Mesenchymal stem cell (in vitro differentiated cells and primary cell): ENCODE results near the gene CYTH4.

Experiments
- DNase-seq: peaks from one replicate; pipeline ENCODE4 v3.0.0-alpha.2; 2013
- H2AFZ ChIP-seq: one replicate; pipeline ENCODE4 v1.6.1; 2013; ENCODE audit warnings: low read depth, mild to moderate bottlenecking, control low read depth, inconsistent platforms, low read length, moderate library complexity
- H2AK5ac ChIP-seq: 2 replicates; pipeline ENCODE4 v1.6.1; 2013; ENCODE audit warnings: low read length, moderate library complexity, mild to moderate bottlenecking, inconsistent platforms; ENCODE audit not compliant: severe bottlenecking
- H2BK120ac ChIP-seq: one replicate; pipeline ENCODE4 v1.6.1; 2013; ENCODE audit warnings: low read depth, mild to moderate bottlenecking, inconsistent platforms, low read length, moderate library complexity
- H2BK12ac ChIP-seq, 2 experiments: one replicate each; pipeline ENCODE4 v1.6.1; 2013; ENCODE audit warnings: inconsistent platforms in 2 of 2, low read length in 2 of 2, mild to moderate bottlenecking in 2 of 2, moderate library complexity in 2 of 2, control low read depth in 1 of 2
- H2BK15ac ChIP-seq: one replicate; pipeline ENCODE4 v1.6.1; 2013; ENCODE audit warnings: mild to moderate bottlenecking, low read depth, inconsistent platforms; ENCODE audit not compliant: poor library complexity, severe bottlenecking
- H2BK5ac ChIP-seq: 2 replicates; pipeline ENCODE4 v1.6.1; 2013; ENCODE audit warnings: low read depth, mild to moderate bottlenecking, low read length, control low read depth, inconsistent platforms; ENCODE audit not compliant: poor library complexity, severe bottlenecking
- H3K14ac ChIP-seq, 2 experiments: one replicate each; pipeline ENCODE4 v1.6.1; 2013; ENCODE audit warnings: inconsistent platforms in 2 of 2, low read length in 2 of 2, control low read depth in 1 of 2, mild to moderate bottlenecking in 1 of 2, moderate library complexity in 1 of 2
- H3K18ac ChIP-seq, 2 experiments: one replicate each; pipeline ENCODE4 v1.6.1; 2013; ENCODE audit warnings: inconsistent platforms in 2 of 2, low read length in 2 of 2, control low read depth in 1 of 2, low read depth in 1 of 2, mild to moderate bottlenecking in 1 of 2
- H3K23ac ChIP-seq, 2 experiments: one replicate each; pipeline ENCODE4 v1.6.1; 2013; ENCODE audit warnings: inconsistent platforms in 2 of 2, low read length in 2 of 2, mild to moderate bottlenecking in 2 of 2, moderate library complexity in 2 of 2, control low read depth in 1 of 2
- H3K27ac ChIP-seq: 2 replicates; pipeline ENCODE4 v1.5.1; 2013; ENCODE audit warnings: mild to moderate bottlenecking, moderate library complexity, low read length, control low read depth, inconsistent platforms; ENCODE audit not compliant: poor library complexity, severe bottlenecking
- H3K27me3 ChIP-seq, 2 experiments: 2 replicates each; pipeline versions ENCODE4 v1.6.1 to v1.7.0; 2013; ENCODE audit warnings: low read length in 2 of 2, mild to moderate bottlenecking in 2 of 2, moderate library complexity in 2 of 2, control low read depth in 1 of 2, inconsistent platforms in 1 of 2; ENCODE audit not compliant: control insufficient read depth in 1 of 2, insufficient read depth in 1 of 2
- H3K36me3 ChIP-seq, 2 experiments: 2 replicates each; pipeline versions ENCODE4 v1.6.1 to v1.7.0; 2013; ENCODE audit warnings: low read length in 2 of 2, control low read depth in 1 of 2, inconsistent platforms in 1 of 2, low read depth in 1 of 2, mild to moderate bottlenecking in 1 of 2; ENCODE audit not compliant: insufficient read depth in 2 of 2, control insufficient read depth in 1 of 2
- H3K4ac ChIP-seq, 2 experiments: one replicate each; pipeline ENCODE4 v1.6.1; 2013; ENCODE audit warnings: inconsistent platforms in 2 of 2, low read length in 2 of 2, mild to moderate bottlenecking in 2 of 2, moderate library complexity in 2 of 2, control low read depth in 1 of 2, low read depth in 1 of 2
- H3K4me1 ChIP-seq: 2 replicates; pipeline ENCODE4 v1.6.1; 2013; ENCODE audit warnings: low read depth, low read length, control low read depth; ENCODE audit not compliant: control insufficient read depth, insufficient read depth
- H3K4me2 ChIP-seq: 2 replicates; pipeline ENCODE4 v1.6.1; 2013; ENCODE audit warnings: low read length, mild to moderate bottlenecking, inconsistent platforms; ENCODE audit not compliant: poor library complexity, severe bottlenecking
- H3K4me3 ChIP-seq, 2 experiments: 2 replicates each; pipeline versions ENCODE4 v1.5.1 to v1.7.0; 2013; ENCODE audit warnings: low read length in 2 of 2, mild to moderate bottlenecking in 2 of 2, control low read depth in 1 of 2, low read depth in 1 of 2; ENCODE audit not compliant: insufficient read depth in 1 of 2
- H3K79me1 ChIP-seq: replicated peaks from 2 replicates; pipeline ENCODE4 v1.6.1; 2013; ENCODE audit warnings: mild to moderate bottlenecking, control low read depth, low read length, inconsistent platforms; ENCODE audit not compliant: poor library complexity, severe bottlenecking
- H3K9ac ChIP-seq: 2 replicates; pipeline ENCODE4 v1.7.0; 2013; ENCODE audit warnings: mild to moderate bottlenecking, low read length, moderate library complexity
- H3K9me3 ChIP-seq: 2 replicates; pipeline ENCODE4 v1.7.0; 2013; ENCODE audit warnings: mild to moderate bottlenecking, low read length; ENCODE audit not compliant: control insufficient read depth
- H4K8ac ChIP-seq: one replicate; pipeline ENCODE4 v1.6.1; 2013; ENCODE audit warnings: inconsistent platforms, mild to moderate bottlenecking, low read length, moderate library complexity
- H4K91ac ChIP-seq: one replicate; pipeline ENCODE4 v1.6.1; 2013; ENCODE audit warnings: mild to moderate bottlenecking, low read length, inconsistent platforms
- WGBS: methylation state at CpG from one replicate; pipeline ENCODE4 v1.1.7; 2013; ENCODE audit warnings: mixed read lengths; 5-methylcytosine and 5-hydroxymethylcytosine counted together

Gene CYTH4

DNA sequence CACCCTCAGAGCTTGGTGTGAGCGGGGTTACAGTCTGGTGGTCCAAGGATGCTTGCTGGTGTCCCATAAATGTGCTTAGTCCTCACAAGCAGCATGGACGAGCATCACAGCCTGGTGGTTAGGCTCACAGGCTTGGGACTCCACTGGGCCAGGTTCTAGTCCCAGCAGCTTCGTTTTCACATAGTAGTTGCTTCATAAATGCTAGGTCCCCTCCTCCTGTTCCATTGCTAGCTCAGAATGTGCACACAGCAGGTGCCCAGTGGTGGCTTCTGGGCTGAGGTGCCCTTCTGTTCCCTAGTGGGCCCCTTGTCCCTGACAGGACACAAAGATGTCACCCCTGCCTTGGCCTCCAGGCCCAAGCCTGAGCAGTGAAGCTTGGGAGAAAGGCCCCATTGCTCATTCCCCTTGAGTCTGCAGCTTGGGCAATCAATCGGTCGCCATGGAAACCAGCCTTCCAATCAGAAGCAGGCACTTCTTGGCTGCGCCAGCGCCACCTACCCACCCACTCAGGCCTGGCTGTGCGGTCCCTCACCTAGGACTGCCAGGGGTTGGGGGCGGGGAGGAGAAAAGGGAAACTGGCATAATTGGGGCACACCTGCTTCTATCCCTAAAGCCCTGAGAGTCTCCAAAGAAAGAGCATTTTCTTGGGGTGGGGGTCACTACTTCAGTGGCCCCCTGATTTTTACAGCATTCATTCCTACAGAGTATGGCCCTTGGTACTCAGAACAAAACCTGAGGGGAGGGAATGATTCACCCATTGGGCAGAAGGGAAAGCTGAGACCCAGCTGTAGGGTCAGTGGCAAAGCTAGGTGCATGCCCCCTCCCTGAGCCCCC lies 48.1 kb downstream of the CYTH4 start:
- no peak overlapping the region for H4K91ac ChIP-seq
- H3K18ac ChIP-seq, result peak overlapping the region; percentile 40 to 52
- H2BK12ac ChIP-seq, result peak overlapping the region in 1 of 2 experiments; percentile 45
- H2BK5ac ChIP-seq, result no peak overlapping the region
- no peak overlapping the region for H2BK120ac ChIP-seq
- H3K79me1 ChIP-seq, result peaks cover under 1% of the 10 kb centered on the region
- H3K4me3 ChIP-seq, result no peak overlapping the region
- no peak overlapping the region for H2AFZ ChIP-seq
- peak overlapping the region; percentile 46 for H4K8ac ChIP-seq
- H3K14ac ChIP-seq, result peak overlapping the region in 1 of 2 experiments; percentile 53
- H3K23ac ChIP-seq, result peak overlapping the region in 1 of 2 experiments; percentile 23
- 45% methylated on average over 8 of the region's 9 CpGs for WGBS
- peak overlapping the region; percentile 30 for H3K4me2 ChIP-seq
- H2AK5ac ChIP-seq, result peak overlapping the region; percentile 99
- H3K4me1 ChIP-seq, result peaks cover 61% of the 10 kb centered on the region
- peaks cover 0 to 68% of the 10 kb centered on the region in 2 experiments for H3K27me3 ChIP-seq
- peak; percentile 92 for DNase-seq
- peak overlapping the region in 1 of 2 experiments; percentile 2 for H3K4ac ChIP-seq
- no peaks in the 10 kb centered on the region for H3K9me3 ChIP-seq
- H3K9ac ChIP-seq, result no peak overlapping the region
- H2BK15ac ChIP-seq, result peak overlapping the region; percentile 53
- peak overlapping the region; percentile 96 for H3K27ac ChIP-seq
- no peaks in the 10 kb centered on the region for H3K36me3 ChIP-seq

DNA sequence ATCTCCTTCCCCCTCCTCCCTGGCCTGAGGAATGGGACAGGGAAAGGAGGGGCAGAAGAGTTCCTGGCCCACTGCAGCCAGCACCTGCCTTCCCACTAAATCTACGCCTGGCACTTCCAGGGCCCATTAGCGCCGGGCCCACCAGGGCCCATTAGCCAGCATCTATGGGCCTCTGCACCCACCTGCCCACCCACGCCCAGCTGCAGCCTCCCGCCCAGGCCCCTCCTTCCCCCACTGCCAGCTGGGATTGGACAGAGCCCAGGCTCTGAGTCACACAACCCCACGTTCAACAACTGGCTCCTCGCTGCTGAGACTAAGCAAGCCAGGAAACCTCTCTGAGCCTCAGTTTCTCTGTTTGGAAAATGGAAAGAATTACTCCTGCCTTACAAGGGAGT lies 48.7 kb downstream of the CYTH4 start:
- H3K14ac ChIP-seq, result peak overlapping the region in 1 of 2 experiments; percentile 15
- peaks cover 0 to 64% of the 10 kb centered on the region in 2 experiments for H3K27me3 ChIP-seq
- H3K36me3 ChIP-seq, result no peaks in the 10 kb centered on the region
- H2BK5ac ChIP-seq, result peak overlapping the region; percentile 87
- WGBS, result 71% methylated on average over 5 of the region's 7 CpGs
- no peaks in the 10 kb centered on the region for H3K9me3 ChIP-seq
- H2BK15ac ChIP-seq, result no peak overlapping the region
- H4K91ac ChIP-seq, result no peak overlapping the region
- no peaks in the 10 kb centered on the region for H3K79me1 ChIP-seq
- peak overlapping the region; percentile 97 for H2AK5ac ChIP-seq
- peaks cover 63% of the 10 kb centered on the region for H3K4me1 ChIP-seq
- no peak overlapping the region for H2AFZ ChIP-seq
- no peak overlapping the region for H3K23ac ChIP-seq
- H3K4me2 ChIP-seq, result no peak overlapping the region
- peak; percentile 43 for DNase-seq
- no peak overlapping the region for H3K4ac ChIP-seq
- H3K18ac ChIP-seq, result no peak overlapping the region
- peak overlapping the region; percentile 96 for H3K27ac ChIP-seq
- H2BK12ac ChIP-seq, result no peak overlapping the region
- no peak overlapping the region for H2BK120ac ChIP-seq
- no peak overlapping the region for H3K4me3 ChIP-seq
- H4K8ac ChIP-seq, result no peak overlapping the region
- no peak overlapping the region for H3K9ac ChIP-seq

DNA sequence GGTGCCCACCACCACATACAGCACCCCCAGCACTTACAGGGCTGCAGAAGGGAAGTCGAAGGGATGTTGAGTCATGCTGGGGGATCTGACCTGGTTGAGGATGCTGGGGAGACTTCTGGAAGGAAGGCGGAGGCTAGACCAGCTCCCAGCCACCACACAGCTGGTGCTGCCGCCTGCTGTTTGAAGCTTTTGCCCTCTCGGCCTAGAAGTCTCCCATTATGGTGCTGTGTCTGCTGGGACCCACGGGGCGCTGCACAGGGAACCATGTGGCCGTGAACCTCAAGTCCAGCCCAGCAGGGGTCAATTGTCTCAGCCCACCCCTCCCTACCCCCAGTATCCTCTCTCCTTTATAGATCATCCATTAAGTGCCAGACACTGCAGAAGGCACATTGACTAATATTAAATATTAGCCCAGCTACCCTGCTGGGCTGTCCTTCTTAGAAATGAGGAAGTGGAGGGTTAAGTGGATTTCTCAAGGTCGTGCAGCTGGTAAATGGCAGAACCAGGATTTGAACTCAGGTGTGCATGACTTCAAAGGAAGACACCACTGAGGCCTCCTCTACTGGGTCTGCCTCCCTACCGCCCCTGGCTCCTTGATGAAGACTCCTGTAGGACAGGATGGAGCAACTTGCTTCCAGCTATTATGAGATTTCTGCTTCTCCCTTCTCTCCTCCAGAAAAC lies 49.7 kb downstream of the CYTH4 start:
- H3K9me3 ChIP-seq, result no peaks in the 10 kb centered on the region
- no peak overlapping the region for H2AFZ ChIP-seq
- H2AK5ac ChIP-seq, result peak overlapping the region; percentile 97
- no peak overlapping the region for H3K23ac ChIP-seq
- H3K14ac ChIP-seq, result peak overlapping the region in 1 of 2 experiments; percentile 18
- no peak overlapping the region for H3K4ac ChIP-seq
- H3K79me1 ChIP-seq, result no peaks in the 10 kb centered on the region
- no peak overlapping the region for H4K8ac ChIP-seq
- H3K18ac ChIP-seq, result peak overlapping the region in 1 of 2 experiments; percentile 37
- H2BK12ac ChIP-seq, result peak overlapping the region in 1 of 2 experiments; percentile 78
- DNase-seq, result no peak
- H3K4me3 ChIP-seq, result no peak overlapping the region
- no peak overlapping the region for H2BK120ac ChIP-seq
- H2BK15ac ChIP-seq, result no peak overlapping the region
- H3K9ac ChIP-seq, result no peak overlapping the region
- peak overlapping the region; percentile 96 for H3K27ac ChIP-seq
- H3K27me3 ChIP-seq, result peaks cover 0 to 57% of the 10 kb centered on the region in 2 experiments
- no peak overlapping the region for H3K4me2 ChIP-seq
- no peak overlapping the region for H4K91ac ChIP-seq
- peak overlapping the region; percentile 87 for H2BK5ac ChIP-seq
- WGBS, result 70% methylated on average over 9 of the region's 9 CpGs
- H3K4me1 ChIP-seq, result peaks cover 67% of the 10 kb centered on the region
- H3K36me3 ChIP-seq, result no peaks in the 10 kb centered on the region
